ENCODE measurements around the gene APOBEC3H. TPM values are rescaled to one million over a fixed set of nuclear protein-coding genes. Genes with fewer than 3 reads are reported as not detected.

The APOBEC3H gene
- total RNA-seq, 1 donor from 2014 or later, result not detected

DNA sequence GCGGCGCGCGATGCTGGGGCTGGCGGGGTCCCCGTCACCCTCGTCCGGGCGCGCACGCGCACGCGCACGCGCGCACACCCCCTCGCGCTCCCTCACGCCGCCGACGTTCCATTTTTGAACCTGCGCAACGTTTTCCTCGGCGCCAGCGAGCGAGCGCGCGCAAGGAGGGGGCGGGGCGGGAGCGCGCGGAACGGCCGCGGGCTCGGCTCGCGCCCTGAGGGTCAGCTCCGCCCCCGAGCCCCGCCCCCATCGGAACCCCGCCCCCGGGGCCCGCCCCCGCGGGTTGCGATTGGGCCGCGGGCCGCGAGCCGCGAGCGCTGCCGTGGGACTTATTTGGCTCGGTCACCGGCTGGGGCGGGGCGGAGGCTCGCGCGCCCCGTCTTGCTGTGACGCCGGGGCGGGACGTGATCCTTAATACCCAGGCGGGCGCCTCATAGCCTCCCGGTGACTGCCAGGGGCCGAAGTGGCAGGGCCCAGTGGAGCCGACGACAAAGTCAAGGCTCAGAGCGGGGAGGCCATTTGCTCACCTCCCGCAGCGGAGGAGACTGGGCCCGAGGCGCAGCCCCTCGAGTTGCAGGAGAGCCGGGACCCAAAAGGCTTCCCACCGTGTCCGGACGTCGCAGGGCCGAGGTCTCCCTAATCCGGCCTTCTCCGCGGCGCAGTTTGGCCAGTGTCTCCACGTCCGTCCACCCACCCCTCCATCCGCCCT lies 55.6 kb downstream of the APOBEC3H start, which contains the start of gene CBX7:
Gene CBX7 (minus strand): TSS at position 170 of the 709 bp plus-strand sequence. CDS start 236 bp downstream, outside the sequence.
- peak; percentile 88 for DNase-seq (ENCODE audit: low read depth)

DNA sequence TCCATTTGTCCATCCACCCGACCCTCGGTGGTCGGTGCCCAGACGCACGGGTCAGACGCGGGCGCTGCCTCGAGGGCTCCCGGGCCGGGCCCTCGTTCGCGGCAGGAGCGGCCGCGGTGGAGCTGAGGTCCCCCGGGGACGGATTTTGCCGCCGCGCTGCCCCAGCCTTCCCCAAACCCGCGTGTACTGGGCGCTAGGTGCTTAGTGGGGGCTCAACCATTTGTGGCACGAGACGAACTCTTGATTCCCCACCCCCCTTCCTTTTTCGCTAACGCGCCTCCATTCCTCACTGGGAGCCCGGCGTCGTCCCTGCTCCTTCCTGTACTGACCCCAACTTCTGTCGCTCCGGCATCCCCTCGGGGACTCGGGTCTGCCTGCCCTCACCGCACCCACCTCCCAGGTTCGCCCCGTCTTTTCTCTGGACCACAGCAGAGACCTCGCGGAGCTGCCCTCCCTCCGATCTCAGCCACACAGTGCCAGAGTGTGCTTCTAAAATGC lies 56.2 kb downstream of the APOBEC3H start:
- DNase-seq (ENCODE audit: low read depth), result no peak

Other genes with a start within 250 kb of the APOBEC3H start
- 26.1 and 32.1 TPM in 2 replicates for gene CBX6, start 225.0 kb upstream of the APOBEC3H start, total RNA-seq
- gene APOBEC3A, start 139.6 kb upstream of the APOBEC3H start, total RNA-seq, result not detected in 2 replicates
- 0.21 and 0.24 TPM in 2 replicates for gene APOBEC3B, start 114.9 kb upstream of the APOBEC3H start, total RNA-seq
- gene APOBEC3C, start 83.0 kb upstream of the APOBEC3H start, total RNA-seq, result 5.4 and 6.4 TPM in 2 replicates
- gene APOBEC3D, start 76.1 kb upstream of the APOBEC3H start, total RNA-seq, result 0.21 TPM in 1 of 2 replicates, not detected in the other
- gene APOBEC3F, start 56.4 kb upstream of the APOBEC3H start, total RNA-seq, result 0.08 and 0.21 TPM in 2 replicates
- gene APOBEC3G, start 20.0 kb upstream of the APOBEC3H start, total RNA-seq, result 3.9 TPM in 2 replicates
- 5.3 and 5.5 TPM in 2 replicates for gene CBX7, start 55.4 kb downstream of the APOBEC3H start, total RNA-seq
- 6.7 and 10.2 TPM in 2 replicates for gene PDGFB, start 147.7 kb downstream of the APOBEC3H start, total RNA-seq
- gene RPL3, start 222.4 kb downstream of the APOBEC3H start, total RNA-seq, result 1,239 and 1,524 TPM in 2 replicates